Measurements from ENCODE around the gene SLC35E2B. TPM values are rescaled to one million over a fixed set of nuclear protein-coding genes. Genes with fewer than 3 reads are reported as not detected.

The SLC35E2B gene
- total and polyA plus RNA-seq, 7 donors, result 9.5 to 78.1 (median 27.2) TPM

DNA sequence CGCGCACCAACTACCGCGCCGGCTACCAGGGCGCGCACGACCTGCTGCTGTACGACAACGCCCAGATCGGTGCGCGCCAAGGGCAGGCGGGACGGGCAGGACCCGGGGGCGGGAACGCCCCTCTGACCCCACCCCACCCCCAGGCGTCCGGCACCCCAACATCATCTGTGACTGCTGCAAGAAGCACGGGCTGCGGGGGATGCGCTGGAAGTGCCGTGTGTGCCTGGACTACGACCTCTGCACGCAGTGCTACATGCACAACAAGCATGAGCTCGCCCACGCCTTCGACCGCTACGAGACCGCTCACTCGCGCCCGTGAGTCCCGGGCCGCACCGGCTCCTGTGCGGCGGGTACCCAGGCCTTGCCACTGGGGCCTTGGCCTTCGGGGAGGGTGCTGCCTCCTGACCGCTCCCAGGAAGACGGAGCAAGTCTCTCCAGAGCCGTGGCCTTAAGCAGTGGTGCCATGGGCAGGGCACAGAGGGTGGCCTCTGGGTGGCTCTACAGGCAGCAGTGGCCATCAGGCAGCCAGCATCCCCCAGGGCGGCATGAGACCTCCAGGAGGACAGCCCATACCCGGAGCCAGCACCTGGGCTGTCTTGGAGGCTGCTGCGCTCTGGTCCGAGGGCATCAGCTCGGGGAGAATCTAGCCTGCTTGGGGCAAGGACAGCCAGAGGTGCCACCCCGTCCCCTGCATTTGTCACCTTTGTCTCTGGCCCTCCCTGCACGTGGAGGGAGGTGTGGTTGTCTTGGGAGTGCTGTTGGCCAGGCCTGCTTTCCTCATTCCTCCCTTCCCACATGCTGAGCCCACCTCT, 68.8 kb downstream of the SLC35E2B start:
- 94 to 95% methylated on average over 51 of the region's 51 CpGs for WGBS, 2 donors
- no peaks in the 10 kb centered on the region for H3K9me3 ChIP-seq
- no peak for DNase-seq
- TF ChIP-seq EP300 (IDR thresholded peaks at IDR 0.05) (no peak), POLR2AphosphoS5 (IDR thresholded peaks at IDR 0.05) (no peak), POLR2A (IDR thresholded peaks at IDR 0.05) (no peak), CTCF (IDR thresholded peaks at IDR 0.05) (no peak)
- no peak overlapping the region for H3K27ac ChIP-seq
- no peaks in the 10 kb centered on the region for H3K4me1 ChIP-seq
- peaks cover 0 to 38% (median 8%) of the 10 kb centered on the region in 4 donors for H3K36me3 ChIP-seq
- no peak overlapping the region for H3K4me3 ChIP-seq
- peaks cover 0 to 5% (median 1%) of the 10 kb centered on the region in 3 donors for H3K27me3 ChIP-seq
- intact Hi-C loops (cut with DNase I), result no loop called here

DNA sequence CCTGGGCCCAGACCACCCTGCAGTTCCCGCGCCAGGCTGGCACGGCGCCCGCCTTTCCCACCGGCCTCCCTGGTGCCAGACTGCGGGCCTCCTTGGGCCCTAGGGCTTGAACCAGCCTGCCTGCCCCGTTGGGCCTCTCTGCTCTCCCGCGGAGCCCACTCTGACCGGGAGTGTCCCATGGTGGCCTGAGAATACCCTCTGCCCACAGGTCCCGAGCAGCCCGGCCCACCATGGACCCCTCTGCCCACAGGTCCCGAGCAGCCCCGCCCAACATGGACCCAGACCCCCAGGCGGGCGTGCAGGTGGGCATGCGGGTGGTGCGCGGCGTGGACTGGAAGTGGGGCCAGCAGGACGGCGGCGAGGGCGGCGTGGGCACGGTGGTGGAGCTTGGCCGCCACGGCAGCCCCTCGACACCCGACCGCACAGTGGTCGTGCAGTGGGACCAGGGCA, 69.4 kb downstream of the SLC35E2B start:
- Histone ChIP-seq H3K9me3 (no peaks in the 10 kb centered on the region), H3K4me3 (no peak overlapping the region), H3K27me3 (no peaks in the 10 kb centered on the region), H3K36me3 (peaks cover under 1 to 39% (median 6%) of the 10 kb centered on the region in 4 donors), H3K27ac (no peak overlapping the region), H3K4me1 (no peaks in the 10 kb centered on the region)
- 96% methylated on average over 33 of the region's 33 CpGs for WGBS, 2 donors
- intact Hi-C loops (cut with DNase I), result no loop called here
- TF ChIP-seq CTCF (IDR thresholded peaks at IDR 0.05) (no peak), POLR2AphosphoS5 (IDR thresholded peaks at IDR 0.05) (no peak), EP300 (IDR thresholded peaks at IDR 0.05) (no peak), POLR2A (IDR thresholded peaks at IDR 0.05) (no peak)
- DNase-seq, result no peak

DNA sequence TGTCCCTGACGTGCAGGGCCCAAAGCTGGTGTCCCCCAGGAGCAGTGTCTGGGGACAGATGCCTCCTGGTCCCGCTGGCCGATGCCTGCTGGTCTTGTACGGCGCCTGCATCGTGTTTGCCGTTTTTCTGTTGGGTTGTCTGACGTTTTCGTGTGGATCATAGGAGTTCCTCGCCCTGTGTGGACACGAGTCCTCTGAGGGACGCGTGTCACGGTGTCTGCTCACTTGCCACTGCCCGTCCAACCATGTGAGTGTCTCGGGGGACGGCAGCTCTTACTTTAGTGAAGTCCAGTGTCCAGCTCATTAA, 69.9 kb downstream of the SLC35E2B start:
- DNase-seq, result no peak
- Histone ChIP-seq H3K36me3 (peaks cover 0 to 39% (median 4%) of the 10 kb centered on the region in 4 donors), H3K27ac (no peak overlapping the region), H3K4me3 (no peak overlapping the region), H3K27me3 (no peaks in the 10 kb centered on the region), H3K9me3 (no peaks in the 10 kb centered on the region), H3K4me1 (peaks cover 0 to 4% (median under 1%) of the 10 kb centered on the region in 4 donors)
- intact Hi-C loops (cut with DNase I), result no loop called here
- TF ChIP-seq POLR2AphosphoS5 (IDR thresholded peaks at IDR 0.05) (no peak), CTCF (IDR thresholded peaks at IDR 0.05) (no peak), POLR2A (IDR thresholded peaks at IDR 0.05) (no peak), EP300 (IDR thresholded peaks at IDR 0.05) (no peak)
- WGBS, 2 donors, result 94% methylated on average over 17 of the region's 17 CpGs

DNA sequence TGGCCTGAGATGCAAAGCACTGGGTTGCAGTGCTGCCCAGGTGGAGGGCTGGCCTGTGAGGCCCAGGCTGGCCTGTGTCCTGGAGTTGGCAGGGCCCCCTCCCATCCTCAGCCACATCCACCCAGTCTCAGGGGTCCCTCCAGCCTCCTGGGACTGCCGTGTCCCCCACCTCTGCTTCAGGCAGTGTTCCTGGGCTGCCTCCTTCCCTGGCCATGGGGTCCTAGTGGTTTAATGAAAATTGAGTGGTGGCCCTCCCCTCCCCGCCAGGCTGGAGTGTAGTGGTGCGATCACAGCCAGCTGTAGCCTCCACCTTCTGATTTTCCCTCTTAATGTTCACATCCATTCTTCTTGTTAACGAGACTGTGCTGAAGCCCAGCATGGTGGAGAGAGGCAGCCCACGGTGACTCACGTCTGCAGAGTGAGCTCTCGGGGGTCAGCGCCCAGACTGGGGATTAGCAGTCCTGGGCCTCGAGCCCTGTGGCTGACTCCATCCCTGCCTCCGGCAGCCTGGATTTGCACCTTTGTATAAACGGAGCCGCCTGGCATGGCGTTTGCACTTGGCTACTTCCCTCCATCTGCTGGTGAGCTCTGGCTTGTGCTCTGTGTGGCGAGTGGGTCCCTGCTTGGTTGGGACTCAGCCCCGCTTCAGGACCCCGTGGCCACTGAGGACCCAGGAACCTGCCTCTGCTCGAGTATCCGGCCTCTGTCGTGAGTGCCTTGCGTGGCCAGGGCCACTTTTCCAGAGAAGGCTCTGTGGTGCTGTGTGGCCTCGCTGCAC, 70.4 kb downstream of the SLC35E2B start:
- peaks cover 0 to 39% (median 3%) of the 10 kb centered on the region in 4 donors for H3K36me3 ChIP-seq
- no peak for DNase-seq
- intact Hi-C loops (cut with DNase I), result no loop called here

More for the DNA sequence above, 70.4 kb downstream of the SLC35E2B start:
- H3K9me3 ChIP-seq, result no peaks in the 10 kb centered on the region
- peaks cover 0 to 10% (median 4%) of the 10 kb centered on the region in 4 donors for H3K4me1 ChIP-seq
- no peaks in the 10 kb centered on the region for H3K27me3 ChIP-seq
- no peak overlapping the region for H3K27ac ChIP-seq
- H3K4me3 ChIP-seq, result no peak overlapping the region
- 83 to 86% methylated on average over 21 of the region's 21 CpGs for WGBS, 2 donors
- TF ChIP-seq POLR2AphosphoS5 (IDR thresholded peaks at IDR 0.05), result no peak
- TF ChIP-seq EP300 (IDR thresholded peaks at IDR 0.05), result no peak

Data from sigmoid colon (tissue), 7 donors.